ENCODE data around the gene CEP112.

- no peak for TF ChIP-seq CTCF (IDR thresholded peaks at IDR 0.05; ENCODE audit: insufficient read depth, low read length, poor library complexity, severe bottlenecking)
- TF ChIP-seq EZH2phosphoT487 (conservative IDR thresholded peaks at IDR 0.05; ENCODE audit: low read length) = no peak
Observed at GRCh38 chr17:65684631-65685030, 507.3 kb downstream of the CEP112 start.

Data from SU-DHL-6 (cell line).